Progenitor cell of endocrine pancreas (in vitro differentiated cells): ENCODE data around the gene AOPEP. TPM values are rescaled to one million over a fixed set of nuclear protein-coding genes. Genes with fewer than 3 reads are reported as not detected.

Source experiments
- DNase-seq: peaks from one replicate; pipeline ENCODE4 v3.0.0; 2021; ENCODE audit warnings: low spot score; ENCODE audit not compliant: unreplicated experiment
- H3K27ac Mint-ChIP-seq: 2 replicates; pipeline ENCODE4 v1.8.0; 2021; ENCODE audit warnings: mild to moderate bottlenecking, moderate library complexity, mixed read lengths
- H3K27me3 Mint-ChIP-seq: 2 replicates; pipeline ENCODE4 v1.8.0; 2021; ENCODE audit warnings: mixed read lengths
- H3K36me3 Mint-ChIP-seq: 2 replicates; pipeline ENCODE4 v1.8.0; 2022; ENCODE audit warnings: mixed read lengths; ENCODE audit not compliant: insufficient read depth
- H3K4me1 Mint-ChIP-seq: 2 replicates; pipeline ENCODE4 v1.8.0; 2021; ENCODE audit warnings: low read depth, mixed read lengths
- H3K4me3 Mint-ChIP-seq: 2 replicates; pipeline ENCODE4 v1.8.0; 2021; ENCODE audit warnings: low read depth, mild to moderate bottlenecking, moderate library complexity, mixed read lengths
- H3K9me3 Mint-ChIP-seq: 2 replicates; pipeline ENCODE4 v1.8.0; 2021; ENCODE audit warnings: low read depth, mixed read lengths
- total RNA-seq: library from RNA; stranded (reverse); gene quantifications from 2 replicates; pipeline ENCODE4 v1.2.1, GENCODE V29; 2021
- TF ChIP-seq, protein P1 (sequence below): fragments of 200-600 bp; sonication (generic); IDR thresholded peaks from one replicate; pipeline ENCODE4 v1.5.0; 2021; ENCODE audit warnings: antibody characterized with exemption, mild to moderate bottlenecking; ENCODE audit not compliant: unreplicated experiment

AOPEP gene
- total RNA-seq, 1 donor from 2014 or later, result 58.2 TPM

- TF ChIP-seq, protein P1, sequence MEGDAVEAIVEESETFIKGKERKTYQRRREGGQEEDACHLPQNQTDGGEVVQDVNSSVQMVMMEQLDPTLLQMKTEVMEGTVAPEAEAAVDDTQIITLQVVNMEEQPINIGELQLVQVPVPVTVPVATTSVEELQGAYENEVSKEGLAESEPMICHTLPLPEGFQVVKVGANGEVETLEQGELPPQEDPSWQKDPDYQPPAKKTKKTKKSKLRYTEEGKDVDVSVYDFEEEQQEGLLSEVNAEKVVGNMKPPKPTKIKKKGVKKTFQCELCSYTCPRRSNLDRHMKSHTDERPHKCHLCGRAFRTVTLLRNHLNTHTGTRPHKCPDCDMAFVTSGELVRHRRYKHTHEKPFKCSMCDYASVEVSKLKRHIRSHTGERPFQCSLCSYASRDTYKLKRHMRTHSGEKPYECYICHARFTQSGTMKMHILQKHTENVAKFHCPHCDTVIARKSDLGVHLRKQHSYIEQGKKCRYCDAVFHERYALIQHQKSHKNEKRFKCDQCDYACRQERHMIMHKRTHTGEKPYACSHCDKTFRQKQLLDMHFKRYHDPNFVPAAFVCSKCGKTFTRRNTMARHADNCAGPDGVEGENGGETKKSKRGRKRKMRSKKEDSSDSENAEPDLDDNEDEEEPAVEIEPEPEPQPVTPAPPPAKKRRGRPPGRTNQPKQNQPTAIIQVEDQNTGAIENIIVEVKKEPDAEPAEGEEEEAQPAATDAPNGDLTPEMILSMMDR, result no peak
- Mint-ChIP-seq H3K27me3 (no peaks in the 10 kb centered on the region), H3K4me3 (no peak overlapping the region), H3K36me3 (peaks cover 13% of the 10 kb centered on the region), H3K9me3 (no peaks in the 10 kb centered on the region), H3K27ac (no peak overlapping the region), H3K4me1 (peaks cover 1% of the 10 kb centered on the region)
- DNase-seq, result no peak
Observed at GRCh38 chr9:95103281-95103771, 376.8 kb downstream of the AOPEP start.

DNA sequence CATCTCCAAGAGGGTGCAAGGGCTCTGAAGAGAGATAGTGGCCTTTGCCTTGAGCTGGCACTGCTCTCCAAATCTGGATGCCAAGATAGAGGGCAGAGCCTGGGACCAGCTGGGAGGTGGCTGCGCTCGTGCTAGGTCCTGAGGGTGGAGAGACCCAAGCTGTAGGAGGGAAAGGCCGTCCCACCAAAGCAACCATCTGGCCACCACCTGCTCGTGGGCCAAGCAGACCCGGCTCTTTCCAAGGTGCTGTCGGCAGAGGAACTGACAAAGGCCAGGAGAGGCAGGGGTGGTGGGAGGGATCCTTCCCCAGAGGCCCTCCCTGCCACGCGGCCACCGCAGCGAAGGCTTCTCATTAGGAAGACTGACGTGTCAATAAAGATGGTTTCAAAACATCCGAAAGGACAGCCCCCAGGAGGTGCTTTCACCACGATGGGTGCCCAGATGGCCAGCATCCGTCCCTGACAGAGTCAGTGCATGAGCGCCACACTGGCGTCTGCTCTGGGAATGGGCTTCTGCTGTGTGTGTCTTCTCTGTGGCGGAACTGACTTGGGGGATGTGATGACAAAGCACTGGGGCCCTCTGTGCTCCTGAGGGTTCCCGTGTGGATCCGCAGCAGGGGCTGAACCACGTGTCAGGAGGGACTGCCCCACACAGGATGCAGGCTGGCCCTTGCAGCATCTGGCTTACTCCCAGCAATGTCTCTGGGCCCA, 377.5 kb downstream of the AOPEP start:
- no peak for DNase-seq
- Mint-ChIP-seq H3K4me1 (no peaks in the 10 kb centered on the region), H3K27me3 (no peaks in the 10 kb centered on the region), H3K27ac (no peak overlapping the region), H3K9me3 (no peaks in the 10 kb centered on the region), H3K4me3 (no peak overlapping the region), H3K36me3 (peaks cover 16% of the 10 kb centered on the region)
- TF ChIP-seq, protein P1, result no peak

DNA sequence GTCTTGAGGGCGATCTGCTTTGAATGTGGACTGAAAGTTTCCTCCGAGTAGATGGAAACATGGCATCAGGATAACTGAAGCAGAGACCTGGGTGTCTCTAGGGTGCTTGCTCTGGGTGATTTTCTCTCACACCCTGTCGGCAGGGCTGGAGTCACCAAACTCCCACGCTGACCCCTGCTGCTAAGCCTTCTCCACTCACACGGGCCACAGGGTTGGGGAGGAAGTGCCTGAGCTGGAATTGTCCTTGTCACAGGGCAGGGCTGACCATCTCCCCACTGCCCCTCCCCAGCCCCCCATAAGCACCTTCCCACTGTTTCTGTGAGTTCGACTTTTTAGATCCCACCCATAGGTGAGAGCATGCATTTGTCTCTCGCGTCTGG, 378.1 kb downstream of the AOPEP start:
- TF ChIP-seq, protein P1, result no peak
- no peaks in the 10 kb centered on the region for H3K27me3 Mint-ChIP-seq
- H3K4me3 Mint-ChIP-seq, result no peak overlapping the region
- no peaks in the 10 kb centered on the region for H3K4me1 Mint-ChIP-seq
- H3K27ac Mint-ChIP-seq, result no peak overlapping the region
- no peak for DNase-seq
- H3K36me3 Mint-ChIP-seq, result peaks cover 18% of the 10 kb centered on the region
- H3K9me3 Mint-ChIP-seq, result no peaks in the 10 kb centered on the region

DNA sequence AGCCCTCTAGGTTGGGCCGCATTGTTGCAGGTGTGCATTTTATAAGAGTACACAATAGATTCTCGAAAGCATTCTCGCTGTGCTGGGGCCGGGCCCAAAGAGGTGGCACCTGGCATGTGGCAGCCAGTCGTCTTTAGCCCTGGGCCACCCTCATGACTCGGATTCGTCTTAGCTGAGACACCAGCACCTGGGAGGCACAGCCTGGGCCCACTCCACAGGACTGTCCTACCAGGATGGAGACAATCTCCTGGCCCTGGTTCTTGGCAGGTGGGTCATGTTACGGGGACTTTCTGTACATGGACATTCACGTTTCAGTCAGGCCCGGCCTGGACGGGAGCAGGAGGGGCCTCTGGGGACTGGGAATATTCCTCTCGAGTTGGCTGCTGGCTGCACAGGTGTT, 378.5 kb downstream of the AOPEP start:
- Mint-ChIP-seq H3K27me3 (no peaks in the 10 kb centered on the region), H3K4me3 (no peak overlapping the region), H3K36me3 (peaks cover 18% of the 10 kb centered on the region), H3K27ac (no peak overlapping the region), H3K9me3 (no peaks in the 10 kb centered on the region), H3K4me1 (no peaks in the 10 kb centered on the region)
- DNase-seq, result no peak
- TF ChIP-seq, protein P1, result no peak

- H3K4me3 Mint-ChIP-seq, result no peak overlapping the region
- TF ChIP-seq, protein P1, result no peak
- no peaks in the 10 kb centered on the region for H3K9me3 Mint-ChIP-seq
- no peak for DNase-seq
- H3K36me3 Mint-ChIP-seq, result peaks cover 18% of the 10 kb centered on the region
- H3K27me3 Mint-ChIP-seq, result no peaks in the 10 kb centered on the region
- H3K4me1 Mint-ChIP-seq, result no peaks in the 10 kb centered on the region
- H3K27ac Mint-ChIP-seq, result peak overlapping the region; percentile 26
Observed at GRCh38 chr9:95105519-95106287, 379.2 kb downstream of the AOPEP start.
